UCSD-AML1 (cell line): ENCODE results near the gene UBA6.
"Not testable (repeated sequence)": the region's sequence is repeated elsewhere in the genome, so short reads cannot be mapped to it uniquely, and the experiment has no call there.

Experiments
- DNase-seq: peaks from one replicate; lab custom pipeline; 2025; ENCODE audit not compliant: unreplicated experiment; lab: John Stamatoyannopoulos, UW

The UBA6 gene

GRCh38 chr4:67714248-67714583, 13.3 kb upstream of the UBA6 start:
- no peak for DNase-seq

DNA sequence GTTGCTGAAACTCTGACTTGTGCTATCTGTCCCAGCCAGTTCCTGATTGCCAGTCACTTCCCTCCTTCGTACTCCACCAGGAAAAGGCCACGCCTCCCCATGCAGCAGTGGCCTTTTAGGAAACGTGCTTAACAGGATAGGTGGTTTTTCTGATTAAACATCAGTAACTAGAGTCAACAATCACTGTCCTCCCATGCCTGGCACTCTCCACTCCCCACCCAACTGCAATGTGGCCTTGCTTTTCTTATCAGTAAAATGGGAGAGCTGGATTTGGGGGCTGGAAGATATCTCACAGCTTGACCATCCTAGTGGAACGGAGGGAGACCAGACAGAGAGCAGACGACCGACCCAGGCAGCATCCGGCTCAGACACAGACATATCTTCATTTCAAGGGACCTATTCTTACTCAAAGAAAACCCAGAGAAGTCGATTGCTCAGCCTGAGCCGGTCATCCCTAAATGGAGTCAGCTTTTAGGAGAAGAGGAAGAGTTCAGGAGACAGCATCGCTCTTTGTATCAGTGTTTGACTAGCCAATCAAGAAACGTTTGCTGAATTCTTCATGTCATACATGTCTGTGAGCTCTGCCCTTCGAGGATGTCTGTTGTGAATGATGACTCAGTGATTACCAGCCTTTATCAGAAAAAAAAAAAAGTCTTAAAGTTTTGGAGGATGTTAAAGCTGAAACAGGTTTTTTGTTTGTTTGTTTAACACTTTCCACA, 12.7 kb upstream of the UBA6 start:
- DNase-seq: peak; percentile 23

- DNase-seq: no peak
These were observed 11.9 kb upstream of the UBA6 start for GRCh38 chr4:67712650-67713528.

DNA sequence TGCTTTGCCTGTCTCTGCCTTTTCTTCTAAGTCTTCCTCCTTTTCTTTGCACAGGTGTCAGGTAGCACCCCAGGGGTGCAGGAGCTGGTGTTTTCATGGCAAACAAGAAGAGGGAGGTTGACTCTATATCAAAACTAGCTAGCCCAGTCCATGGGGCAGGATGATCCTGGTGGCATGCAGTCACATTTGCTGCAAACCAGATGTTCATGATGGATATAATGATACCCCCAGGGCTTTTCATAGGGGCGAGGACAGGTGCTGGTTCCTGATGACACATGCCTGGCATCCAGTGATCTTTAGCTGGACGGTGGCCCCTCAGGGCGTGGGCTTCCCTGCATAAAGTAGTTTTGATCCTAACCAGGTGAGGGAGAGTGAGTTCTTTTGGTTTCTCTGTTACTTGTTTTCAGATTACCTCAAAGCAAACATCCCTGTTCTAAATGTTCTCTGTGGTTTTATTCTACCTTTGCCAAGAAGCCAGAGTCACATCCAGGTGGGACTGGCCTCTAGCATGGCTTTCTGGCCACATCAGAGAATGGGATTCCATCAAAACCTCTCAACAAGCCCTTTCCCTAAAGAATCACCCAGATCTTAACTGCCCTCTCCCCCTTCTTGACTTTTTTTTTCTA, 11.2 kb upstream of the UBA6 start:
- DNase-seq: no peak

DNA sequence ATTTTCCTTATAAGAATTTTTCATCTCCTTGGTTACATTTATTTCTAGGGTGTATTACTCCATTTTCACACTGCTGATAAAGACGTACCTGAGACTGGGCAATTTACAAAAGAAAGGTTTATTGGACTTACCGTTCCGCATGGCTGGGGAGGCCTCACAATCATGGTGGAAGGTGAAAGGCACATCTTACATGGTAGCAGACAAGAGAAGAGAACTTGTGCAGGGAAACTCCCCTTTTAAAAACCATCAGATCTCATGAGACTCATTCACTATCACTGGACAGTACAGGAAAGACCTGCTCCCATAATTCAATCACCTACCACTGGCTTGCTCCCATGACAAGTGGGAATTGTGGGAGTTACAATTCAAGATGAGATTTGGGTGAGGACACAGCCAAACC, 5.7 kb upstream of the UBA6 start:
- not testable (repeated sequence) for DNase-seq

GRCh38 chr4:67704843-67705242, 3.9 kb upstream of the UBA6 start:
- no peak for DNase-seq

DNA sequence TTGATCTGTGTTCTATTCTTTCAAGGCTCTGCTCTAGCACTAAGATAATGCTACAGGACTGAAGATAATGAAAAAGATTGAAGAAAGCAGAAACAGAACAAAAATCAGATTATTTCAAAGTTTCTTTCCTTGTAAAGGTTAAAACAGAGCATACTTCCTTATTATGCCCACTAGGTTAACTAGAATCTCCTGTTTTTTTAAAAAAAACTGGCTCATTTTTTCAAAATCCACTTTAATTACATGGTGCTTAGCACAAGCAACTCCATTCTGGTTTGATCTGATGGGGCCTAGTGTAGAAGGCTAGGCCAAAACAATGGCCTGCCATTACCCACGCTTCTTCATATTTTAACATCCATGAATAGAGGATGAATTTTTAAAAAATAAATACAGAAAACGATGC, 1.2 kb upstream of the UBA6 start:
- no peak for DNase-seq

- DNase-seq: no peak
These were observed 529 bp upstream of the UBA6 start for GRCh38 chr4:67701517-67701850.

DNA sequence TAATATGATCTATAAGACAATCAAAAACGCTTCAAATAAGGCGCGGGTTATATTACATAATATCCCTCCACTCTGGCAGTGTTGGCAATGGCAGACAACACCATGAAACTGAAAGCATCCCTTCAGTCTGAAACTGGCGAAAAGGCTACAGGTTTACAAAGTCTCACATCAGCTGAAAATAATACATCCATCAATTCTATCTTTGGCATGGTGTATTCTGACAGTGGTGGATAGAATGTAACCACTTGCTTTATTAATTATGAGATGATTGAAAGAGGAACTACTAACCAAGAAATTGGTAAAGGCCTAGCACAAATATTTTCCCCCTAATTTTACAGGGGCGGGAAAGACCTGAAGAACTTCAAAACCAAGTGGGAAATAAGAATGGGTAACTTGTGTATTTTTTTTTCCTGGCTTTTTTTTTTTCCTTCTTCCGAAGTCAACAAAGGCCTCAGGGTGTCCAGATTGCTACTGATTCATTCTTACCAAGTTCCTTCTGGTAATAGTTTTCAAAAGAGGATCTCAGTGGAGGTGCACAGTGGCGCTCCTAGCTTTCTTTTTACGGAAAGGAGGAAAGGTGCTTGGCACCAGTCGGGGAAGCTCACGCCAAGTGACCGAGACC, 728 bp downstream of the UBA6 start:
- no peak for DNase-seq

DNA sequence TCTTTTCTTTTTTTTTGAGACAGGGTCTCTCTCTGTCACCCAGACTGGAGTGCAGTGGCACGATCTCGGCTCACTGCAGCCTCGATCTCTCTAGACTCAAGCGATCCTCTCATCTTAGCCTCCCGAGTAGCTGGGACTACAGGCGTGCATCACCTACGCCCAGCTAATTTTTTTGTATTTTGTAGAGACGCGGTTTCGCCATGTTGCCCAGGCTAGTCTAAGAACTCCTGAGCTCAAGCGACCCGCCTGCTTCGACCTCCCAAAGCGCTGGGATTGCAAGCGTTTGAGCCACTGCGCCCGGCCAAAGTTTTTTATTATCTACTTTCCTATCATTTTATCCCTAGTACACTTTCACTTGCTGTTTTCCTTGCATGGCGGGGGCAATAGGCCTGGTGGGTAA, 1.4 kb downstream of the UBA6 start:
- DNase-seq: no peak

GRCh38 chr4:67697860-67698687, 2.9 kb downstream of the UBA6 start:
- no peak for DNase-seq

GRCh38 chr4:67696061-67696460, 4.9 kb downstream of the UBA6 start:
- no peak for DNase-seq

DNA sequence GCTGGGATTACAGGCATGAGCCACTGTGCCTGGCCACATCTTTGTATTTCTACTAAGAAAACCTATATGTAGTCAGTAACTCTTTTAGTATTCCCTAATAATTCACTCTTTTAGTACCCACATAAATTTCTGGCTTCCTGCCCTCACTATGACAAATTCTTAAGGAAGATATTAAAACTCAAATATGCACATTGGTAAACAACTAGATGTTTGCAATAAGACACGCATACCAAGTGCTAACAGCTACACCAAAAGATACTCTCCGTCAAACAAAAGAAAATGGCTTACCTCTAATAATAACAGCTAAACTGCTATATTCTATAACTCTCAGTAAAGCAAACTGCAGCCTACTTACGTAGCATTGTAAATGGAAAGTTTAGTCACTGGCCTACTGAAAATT, 6.3 kb downstream of the UBA6 start:
- no peak for DNase-seq

GRCh38 chr4:67691328-67691727, 9.6 kb downstream of the UBA6 start:
- DNase-seq: no peak

DNA sequence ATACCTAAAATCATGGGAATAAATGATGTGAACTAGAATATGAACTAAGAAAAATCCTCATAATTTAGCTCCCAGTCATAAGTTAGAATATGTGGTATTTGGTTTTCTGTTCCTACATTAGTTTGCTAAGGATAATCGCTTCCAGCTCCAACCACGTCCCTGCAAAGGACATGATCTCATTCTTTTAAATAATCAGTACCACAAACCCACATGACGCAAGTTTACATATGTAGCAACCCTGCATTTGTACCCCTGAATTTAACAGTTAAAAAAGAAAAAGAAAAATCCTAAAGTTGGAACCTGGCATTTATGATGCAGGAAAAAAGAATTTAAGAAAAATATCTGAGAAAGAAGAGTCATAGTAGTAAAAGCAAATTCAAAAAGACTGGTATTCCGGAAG, 13.3 kb downstream of the UBA6 start:
- DNase-seq: no peak

DNA sequence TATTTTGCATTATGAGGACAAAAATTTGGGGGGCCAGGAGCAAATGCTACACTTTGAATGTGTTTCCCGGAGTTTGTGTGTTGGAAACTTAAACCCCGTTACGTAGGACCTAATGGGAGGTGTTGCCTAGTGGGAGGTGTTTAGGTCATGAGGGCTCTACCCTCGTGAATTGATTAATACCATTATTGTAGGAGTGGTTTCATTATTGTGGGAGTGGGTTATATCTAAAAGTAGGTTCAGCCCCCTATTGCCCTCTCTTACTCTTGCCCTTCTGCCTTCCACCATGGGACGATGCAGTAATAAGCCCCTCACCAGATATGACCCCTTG, 15.5 kb downstream of the UBA6 start:
- no peak for DNase-seq

GRCh38 chr4:67684839-67685531, 16.0 kb downstream of the UBA6 start:
- no peak for DNase-seq

- no peak for DNase-seq
These were observed 18.7 kb downstream of the UBA6 start for GRCh38 chr4:67682266-67682665.

DNA sequence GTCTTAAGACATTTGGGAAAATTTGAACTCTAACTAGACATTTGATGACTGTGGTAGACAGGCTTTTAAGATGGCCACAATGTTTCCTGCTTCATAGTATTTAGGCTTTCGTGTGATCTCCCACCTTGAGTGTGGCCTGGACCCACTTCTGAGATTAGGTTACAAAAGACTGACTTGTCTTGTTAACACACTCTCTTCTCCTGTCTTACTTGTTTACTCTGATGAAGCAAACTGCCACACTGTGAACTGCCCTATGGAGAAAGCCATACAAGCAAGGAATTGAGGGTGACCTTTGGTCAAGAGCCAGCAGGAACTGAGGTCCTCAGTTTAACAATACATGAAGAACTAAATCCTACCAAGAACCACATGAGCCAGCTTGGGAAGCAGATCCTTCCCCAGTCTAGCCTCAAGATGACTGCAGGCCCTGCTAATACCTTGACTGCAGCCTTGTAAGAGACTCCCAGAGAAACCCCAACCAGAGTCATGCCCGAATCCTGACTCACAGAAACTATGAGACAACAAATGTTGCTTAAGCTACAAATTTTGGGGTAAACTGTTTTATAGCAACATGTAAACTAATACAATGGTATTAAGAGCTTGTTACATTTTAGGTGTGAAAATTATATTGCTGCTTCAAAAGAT, 20.3 kb downstream of the UBA6 start:
- DNase-seq: peak; percentile 8

DNA sequence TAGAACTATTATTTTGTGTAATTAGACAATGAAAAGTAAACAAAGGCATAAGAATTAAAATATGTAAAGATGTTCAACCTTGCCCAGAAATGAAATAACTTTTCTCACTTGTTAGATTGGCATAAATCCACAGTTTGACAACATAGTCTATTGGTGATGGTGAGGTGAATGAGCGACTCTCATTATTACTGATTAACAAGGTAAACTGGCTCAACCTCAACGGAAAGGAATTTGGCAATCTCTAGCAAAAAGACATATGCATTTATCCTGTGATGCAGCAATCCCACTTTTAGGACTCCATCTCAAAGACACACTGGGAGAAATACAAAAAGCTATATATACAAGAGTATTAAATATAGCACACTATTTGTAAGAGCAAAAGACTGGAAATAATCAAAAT, 22.3 kb downstream of the UBA6 start:
- no peak for DNase-seq
